HTERT RPE-1 (cell line): Measurements from ENCODE around the gene PPP1R8.
"Not testable (repeated sequence)": the region's sequence is repeated elsewhere in the genome, so short reads cannot be mapped to it uniquely, and the experiment has no call there.

Experiments
- in situ Hi-C: fragments of 300-500 bp; cut with MboI; formaldehyde crosslinking; loops from 4 replicates; pipeline ENCODE4 v1.14.3; 2020; ENCODE audit warnings: low sequenced_read_pairs

The PPP1R8 gene

GRCh38 chr1:27868932-27869718 is 38.5 kb downstream of the PPP1R8 start:
- in situ Hi-C loops, result no loop called here

DNA sequence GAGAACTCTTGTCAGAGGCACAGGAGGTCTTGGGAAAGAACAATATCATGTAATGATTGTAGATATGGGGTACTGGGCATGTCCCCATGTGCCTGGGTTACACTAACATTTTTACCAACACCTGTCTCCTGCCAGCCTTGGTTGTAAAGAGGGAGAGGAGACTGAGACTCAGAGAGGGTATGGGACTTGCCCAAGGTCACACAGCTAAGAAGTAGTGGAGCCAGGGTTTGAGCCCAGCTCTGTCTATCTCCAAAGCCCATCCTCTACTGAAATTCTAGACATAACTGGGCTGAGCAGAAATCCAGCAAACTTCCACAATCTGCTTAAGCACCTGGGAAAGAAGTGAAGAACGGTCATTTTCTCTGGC is 39.1 kb downstream of the PPP1R8 start:
- in situ Hi-C loops, result no loop called here

- in situ Hi-C loops, result not testable (repeated sequence)
These were observed 40.5 kb downstream of the PPP1R8 start for GRCh38 chr1:27871076-27871475.

DNA sequence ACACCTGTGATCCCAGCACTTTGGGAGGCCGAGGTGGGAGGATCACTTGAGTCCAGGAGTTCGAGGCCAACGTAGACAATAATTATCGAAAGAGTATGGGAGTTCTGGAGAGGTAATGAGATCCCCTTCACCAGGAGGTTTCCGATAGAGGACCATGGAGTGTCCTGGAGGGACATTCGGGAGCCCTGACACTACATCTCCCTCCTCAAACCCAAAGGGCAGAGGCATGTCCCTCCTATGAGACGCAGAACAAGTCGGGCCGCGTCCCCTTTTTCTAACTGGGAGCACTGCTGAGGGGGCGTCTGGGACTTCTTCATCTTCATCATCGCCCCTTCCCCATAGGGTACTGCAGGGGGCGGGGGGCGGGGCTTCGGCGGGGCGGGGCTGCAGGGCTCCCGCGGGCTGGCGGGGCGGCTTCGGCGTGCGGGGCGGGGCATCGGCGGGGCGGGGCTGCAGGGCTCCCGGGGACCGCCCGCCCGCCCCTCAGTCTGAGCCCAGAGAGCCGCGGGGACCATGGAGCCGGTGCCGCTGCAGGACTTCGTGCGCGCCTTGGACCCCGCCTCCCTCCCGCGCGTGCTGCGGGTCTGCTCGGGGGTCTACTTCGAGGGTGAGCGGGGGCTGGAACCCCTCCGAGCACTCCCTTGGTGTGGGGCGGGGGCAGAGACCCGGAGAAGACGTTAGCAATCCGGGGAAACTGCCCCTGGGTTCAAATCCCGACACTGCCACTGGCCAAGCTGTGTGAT is 41.6 kb downstream of the PPP1R8 start, which contains the start of gene THEMIS2:
TSS of gene THEMIS2 (plus strand) at position 486 of the 743 bp plus-strand sequence. CDS start at position 514, 28 bp downstream.
- in situ Hi-C loops, result no loop called here

DNA sequence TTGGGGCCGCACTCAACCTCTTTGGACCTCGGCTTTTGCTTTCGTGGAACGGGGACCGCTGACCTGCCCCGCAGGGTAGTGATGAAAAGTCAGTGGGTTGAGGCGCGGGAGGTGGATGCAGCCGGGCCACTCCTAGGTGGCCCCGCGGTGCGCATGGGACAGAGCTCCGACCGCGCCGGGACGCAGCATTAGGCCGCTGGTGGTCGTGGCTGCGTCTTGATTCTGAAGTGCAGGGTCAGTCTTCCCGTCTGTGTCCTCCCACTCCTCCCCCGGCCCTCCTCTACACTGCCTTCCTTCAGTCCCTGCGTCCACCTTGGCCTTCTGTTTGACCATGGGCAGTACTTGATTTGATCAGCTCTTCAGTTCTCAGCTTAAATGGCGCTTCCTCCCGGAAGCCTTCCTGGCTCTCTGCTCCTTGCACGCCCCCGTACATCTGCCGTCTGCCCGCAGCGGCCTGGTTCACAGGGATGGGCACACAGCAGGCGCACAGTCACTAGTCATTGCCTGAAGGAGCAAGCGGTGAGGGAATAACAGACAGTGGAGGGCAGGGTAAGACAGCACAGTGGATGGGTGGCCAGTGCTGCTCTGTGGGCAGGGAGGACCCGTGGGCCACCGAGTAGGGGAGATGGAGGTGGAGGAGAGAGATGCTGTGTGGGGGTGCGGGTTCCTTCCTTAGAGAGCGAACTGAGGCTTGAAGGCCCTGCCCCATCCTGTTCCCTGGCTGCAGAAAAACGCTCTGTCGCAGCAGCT is 42.4 kb downstream of the PPP1R8 start:
- in situ Hi-C loops, result no loop called here

DNA sequence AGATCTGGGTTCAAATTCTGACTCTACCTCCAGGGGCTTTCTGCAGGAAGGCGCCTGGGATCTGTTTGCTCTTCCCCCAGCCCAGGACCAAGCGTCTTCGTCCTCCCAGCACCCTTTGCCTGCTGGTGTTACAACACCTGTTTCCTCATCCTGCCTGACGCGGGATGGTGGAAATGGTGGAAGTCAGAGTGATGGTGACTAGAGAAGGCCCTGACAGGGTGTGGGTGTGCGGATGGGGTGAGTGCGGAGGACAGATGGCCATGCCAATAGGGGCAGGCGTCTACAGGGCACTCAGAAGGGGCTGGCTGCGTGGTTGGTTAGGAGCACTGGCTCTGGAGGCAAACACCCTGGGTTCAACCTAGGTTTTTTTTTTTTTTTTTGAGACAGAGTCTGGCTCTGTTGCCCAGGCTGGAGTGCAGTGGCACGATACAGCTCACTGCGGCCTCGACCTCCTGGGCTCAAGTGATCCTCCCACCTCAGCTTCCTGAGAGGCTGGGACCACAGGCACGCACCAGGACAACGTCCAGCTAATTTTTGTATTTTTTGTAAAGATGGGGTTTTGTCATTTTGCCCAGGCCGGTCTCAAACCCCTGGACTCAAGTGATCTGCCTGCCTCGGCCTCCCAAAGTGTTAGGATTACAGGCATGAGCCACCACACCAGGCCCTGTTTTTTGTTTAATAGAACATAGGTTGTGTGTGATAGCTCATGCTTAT is 43.2 kb downstream of the PPP1R8 start:
- in situ Hi-C loops, result no loop called here

GRCh38 chr1:27876341-27877114 is 45.9 kb downstream of the PPP1R8 start:
- in situ Hi-C loops, result no loop called here

DNA sequence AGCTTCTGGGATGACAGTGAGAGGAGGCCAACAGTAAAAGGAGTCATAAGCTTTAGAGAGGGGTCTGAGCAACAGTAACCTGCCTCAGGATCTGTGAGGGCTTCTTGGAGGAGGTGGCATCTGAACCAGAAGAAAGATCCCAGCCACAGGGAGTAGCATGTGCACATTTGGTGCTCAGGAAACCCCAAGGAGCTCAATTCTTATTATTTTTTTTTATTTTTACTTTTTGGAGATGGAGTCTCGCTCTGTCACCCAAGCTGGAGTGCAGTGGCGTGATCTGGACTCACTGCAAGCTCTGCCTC is 46.5 kb downstream of the PPP1R8 start:
- in situ Hi-C loops, result no loop called here

- in situ Hi-C loops, result no loop called here
These were observed 47.5 kb downstream of the PPP1R8 start for GRCh38 chr1:27878039-27878438.

DNA sequence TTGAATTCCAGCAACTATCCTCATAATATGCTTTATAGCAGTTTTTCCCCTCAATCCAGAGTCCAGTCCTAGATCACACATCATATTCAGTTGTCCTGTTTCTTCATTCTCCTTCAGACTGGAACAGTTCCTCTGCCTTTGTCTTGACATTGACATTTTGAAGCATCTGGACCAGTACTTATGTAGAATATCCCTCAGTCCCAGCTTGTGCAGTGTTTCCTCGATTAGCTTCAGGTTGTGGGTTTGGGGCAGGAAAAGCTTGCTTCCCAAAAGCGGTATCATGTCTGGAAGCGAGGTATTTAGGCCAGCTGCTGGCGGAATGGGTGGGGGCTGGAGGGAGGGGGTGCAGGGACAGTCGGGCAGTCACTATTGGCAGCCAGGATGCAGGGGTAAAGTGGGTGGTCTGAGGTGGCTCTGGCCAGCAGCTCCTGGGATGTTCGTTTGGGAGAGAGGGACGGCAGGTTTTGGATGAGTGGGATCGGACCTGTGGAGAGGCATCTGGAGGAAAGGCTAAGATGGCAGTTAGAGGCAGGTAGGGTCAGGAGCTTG is 48.3 kb downstream of the PPP1R8 start:
- in situ Hi-C loops, result no loop called here

DNA sequence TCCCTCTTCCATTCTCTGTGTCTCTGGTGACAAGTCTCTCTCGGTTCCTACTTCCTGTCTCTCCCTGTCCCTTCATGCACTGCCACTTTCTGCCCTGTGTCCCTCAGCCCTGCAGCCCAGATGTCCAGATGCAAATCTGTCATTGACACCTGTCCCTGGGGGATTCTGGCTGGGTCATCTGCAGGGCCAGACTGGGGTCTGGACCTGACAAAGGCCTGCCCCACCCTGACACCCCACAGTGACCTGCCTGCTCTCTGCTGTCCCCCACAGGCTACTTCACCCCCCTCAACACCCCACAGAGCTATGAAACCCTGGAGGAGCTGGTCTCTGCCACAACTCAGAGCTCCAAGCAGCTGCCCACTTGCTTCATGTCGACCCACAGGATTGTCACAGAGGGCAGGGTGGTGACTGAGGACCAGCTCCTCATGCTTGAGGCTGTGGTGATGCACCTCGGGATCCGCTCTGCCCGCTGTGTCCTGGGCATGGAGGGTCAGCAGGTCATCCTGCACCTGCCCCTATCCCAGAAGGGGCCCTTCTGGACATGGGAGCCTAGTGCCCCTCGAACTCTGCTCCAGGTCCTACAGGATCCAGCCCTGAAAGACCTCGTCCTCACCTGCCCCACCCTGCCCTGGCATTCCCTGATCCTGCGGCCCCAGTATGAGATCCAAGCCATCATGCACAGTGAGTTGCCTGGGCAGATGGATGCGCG is 48.9 kb downstream of the PPP1R8 start:
- in situ Hi-C loops, result no loop called here

DNA sequence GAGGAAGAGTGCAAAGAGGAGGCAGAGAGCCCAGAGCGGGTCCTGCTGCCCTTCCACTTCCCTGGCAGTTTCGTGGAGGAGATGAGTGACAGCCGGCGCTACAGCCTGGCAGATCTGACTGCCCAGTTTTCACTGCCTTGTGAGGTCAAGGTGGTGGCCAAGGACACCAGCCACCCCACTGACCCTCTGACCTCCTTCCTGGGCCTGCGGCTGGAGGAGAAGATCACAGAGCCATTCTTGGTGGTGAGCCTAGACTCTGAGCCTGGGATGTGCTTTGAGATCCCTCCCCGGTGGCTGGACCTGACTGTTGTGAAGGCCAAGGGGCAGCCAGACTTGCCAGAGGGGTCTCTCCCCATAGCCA is 51.9 kb downstream of the PPP1R8 start:
- in situ Hi-C loops, result no loop called here

DNA sequence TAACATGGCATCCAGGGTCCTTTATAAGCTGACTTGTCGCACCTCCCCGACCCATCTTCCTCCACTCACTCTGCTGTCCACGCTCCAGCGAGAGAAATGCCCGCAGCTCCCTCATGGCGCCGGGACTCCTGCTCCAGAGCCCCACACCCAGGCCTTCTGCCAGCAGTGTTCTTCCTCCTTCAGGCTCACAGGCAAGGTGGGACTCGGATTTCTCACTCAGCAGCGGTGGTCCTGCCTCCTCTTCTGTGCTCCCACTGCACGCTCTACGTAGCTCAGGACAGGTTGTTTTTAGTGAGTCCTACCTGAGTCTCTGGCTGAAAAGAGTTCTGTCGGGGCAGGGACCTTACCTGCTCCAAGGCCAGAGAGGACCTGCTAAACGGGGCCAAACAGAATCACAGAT is 53.0 kb downstream of the PPP1R8 start:
- in situ Hi-C loops, result no loop called here

- in situ Hi-C loops, result no loop called here
These were observed 53.7 kb downstream of the PPP1R8 start for GRCh38 chr1:27884006-27884954.

- in situ Hi-C loops, result no loop called here
These were observed 54.5 kb downstream of the PPP1R8 start for GRCh38 chr1:27885114-27885528.

- in situ Hi-C loops, result no loop called here
These were observed 55.2 kb downstream of the PPP1R8 start for GRCh38 chr1:27885621-27886352.

DNA sequence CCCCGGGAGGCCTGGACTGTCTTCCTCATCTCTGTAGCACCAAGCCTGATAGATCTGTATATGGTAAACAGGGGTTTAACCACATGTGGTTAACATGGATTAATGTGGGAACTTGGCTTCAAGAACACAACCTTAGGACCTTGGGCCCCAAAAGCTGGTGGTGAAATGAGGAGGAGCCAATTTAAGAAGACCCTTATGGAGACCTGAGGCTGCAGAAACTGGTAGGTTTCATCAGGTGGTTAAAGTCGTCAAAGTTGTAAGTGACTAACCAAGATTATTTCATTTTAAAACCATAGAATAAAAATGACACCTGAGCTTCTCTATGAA is 55.7 kb downstream of the PPP1R8 start:
- in situ Hi-C loops, result no loop called here

GRCh38 chr1:27886744-27887143 is 56.2 kb downstream of the PPP1R8 start:
- in situ Hi-C loops, result no loop called here
